Hepatocyte (in vitro differentiated cells): ENCODE measurements around the gene TP53RK.

Source experiments
- CTCF ChIP-seq: fragments of 200-600 bp; sonication (generic); IDR thresholded peaks from 2 replicates; pipeline ENCODE4 v1.5.1; 2016; ENCODE audit warnings: antibody characterized with exemption, mild to moderate bottlenecking; ENCODE audit not compliant: poor library complexity
- EZH2 ChIP-seq: fragments of 200-600 bp; sonication (generic); IDR thresholded peaks from 2 replicates; pipeline ENCODE4 v1.6.1; 2016; ENCODE audit warnings: antibody characterized with exemption, mild to moderate bottlenecking, borderline replicate concordance

- no peak for TF ChIP-seq CTCF
- TF ChIP-seq EZH2 = no peak
These were observed 46.2 kb upstream of the TP53RK start for GRCh38 chr20:46735436-46735835.
